K562 (cell line): Measurements from ENCODE around the gene TRAF3.

Experiments used
- HNRNPK ChIP-seq: fragments of 200-400 bp; formaldehyde crosslinking; IDR thresholded peaks from one replicate; pipeline ENCODE4 v1.6.1; 2018; ENCODE audit warnings: mild to moderate bottlenecking, low read depth, low read length; ENCODE audit not compliant: poor library complexity, severe bottlenecking
- MTA3 ChIP-seq: fragments of 450-650 bp; formaldehyde crosslinking; IDR thresholded peaks from 2 replicates; pipeline ENCODE4 v1.6.1; 2017; ENCODE audit warnings: mild to moderate bottlenecking, borderline replicate concordance
- RFX5 ChIP-seq: IDR thresholded peaks from 2 replicates; pipeline ENCODE4 v1.6.1; 2011; ENCODE audit warnings: low read depth, mild to moderate bottlenecking, improper control_type of control experiment, low read length
- SP2 ChIP-seq: IDR thresholded peaks from 2 replicates; pipeline ENCODE4 v1.6.1; 2011; ENCODE audit warnings: mild to moderate bottlenecking, low read depth, low read length, moderate library complexity; ENCODE audit not compliant: poor library complexity, severe bottlenecking; ENCODE audit errors: extremely low read depth
- TF ChIP-seq, protein P1 (sequence below): sonication (generic); formaldehyde crosslinking; IDR thresholded peaks from 2 replicates; pipeline ENCODE4 v1.9.0; 2022; ENCODE audit warnings: mild to moderate bottlenecking, missing genetic modification reagents
- TF ChIP-seq, protein P2 (sequence below): sonication (generic); formaldehyde crosslinking; IDR thresholded peaks from 2 replicates; pipeline ENCODE4 v1.8.0; 2022; ENCODE audit warnings: missing genetic modification reagents, mild to moderate bottlenecking, borderline replicate concordance
- TF ChIP-seq, protein P3 (sequence below): fragments of 450-650 bp; IDR thresholded peaks from 2 replicates; pipeline ENCODE4 v1.6.1; 2017; ENCODE audit warnings: mild to moderate bottlenecking, moderate library complexity
- TF ChIP-seq, protein P4 (sequence below), 2 experiments: IDR thresholded peaks; 2 replicates each; pipeline ENCODE4 v1.6.1; 2011; ENCODE audit warnings: borderline replicate concordance in 1 of 2, control low read depth in 1 of 2, low read depth in 1 of 2, low read length in 1 of 2, mild to moderate bottlenecking in 1 of 2, mixed read lengths in 1 of 2, moderate library complexity in 1 of 2; ENCODE audit not compliant: insufficient read depth in 1 of 2, insufficient read length in 1 of 2, poor library complexity in 1 of 2, severe bottlenecking in 1 of 2; ENCODE audit errors: extremely low read depth in 1 of 2

DNA sequence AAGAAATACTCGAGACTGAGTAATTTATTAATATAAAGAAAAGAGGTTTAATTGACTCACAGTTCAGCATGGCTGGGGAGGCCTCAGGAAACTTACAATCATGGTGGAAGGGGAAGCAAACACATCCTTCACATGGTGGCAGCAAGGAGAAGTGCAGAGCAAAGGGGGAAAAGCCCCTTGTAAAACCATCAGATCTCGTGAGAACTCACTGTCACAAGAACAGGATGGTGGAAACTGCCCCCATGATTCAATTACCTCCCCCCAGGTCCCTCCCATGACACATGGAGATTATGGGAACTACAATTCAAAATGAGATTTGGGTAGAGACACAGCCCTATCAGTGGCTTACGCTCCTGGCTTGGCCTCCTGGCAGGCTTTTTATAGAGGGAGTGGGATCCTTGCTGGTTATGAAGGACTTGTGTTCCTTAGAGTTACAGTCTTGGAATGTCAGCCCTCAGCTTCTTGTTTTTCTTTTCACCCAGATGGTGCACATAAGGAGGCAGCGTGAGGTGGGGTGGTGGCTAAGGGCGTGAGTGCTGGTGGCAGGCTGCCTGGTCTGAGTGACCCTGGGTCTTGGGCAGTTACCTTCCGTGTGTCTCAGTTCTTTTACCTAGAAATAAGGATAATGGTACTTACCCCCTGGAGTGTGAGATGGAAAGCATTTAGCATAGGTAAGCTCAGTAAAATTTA, 25.7 kb downstream of the TRAF3 start:
- no peak for TF ChIP-seq HNRNPK
- no peak for TF ChIP-seq MTA3
- TF ChIP-seq, protein P1, sequence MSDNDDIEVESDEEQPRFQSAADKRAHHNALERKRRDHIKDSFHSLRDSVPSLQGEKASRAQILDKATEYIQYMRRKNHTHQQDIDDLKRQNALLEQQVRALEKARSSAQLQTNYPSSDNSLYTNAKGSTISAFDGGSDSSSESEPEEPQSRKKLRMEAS (CRISPR knock-in tag): no peak
- TF ChIP-seq, protein P2, sequence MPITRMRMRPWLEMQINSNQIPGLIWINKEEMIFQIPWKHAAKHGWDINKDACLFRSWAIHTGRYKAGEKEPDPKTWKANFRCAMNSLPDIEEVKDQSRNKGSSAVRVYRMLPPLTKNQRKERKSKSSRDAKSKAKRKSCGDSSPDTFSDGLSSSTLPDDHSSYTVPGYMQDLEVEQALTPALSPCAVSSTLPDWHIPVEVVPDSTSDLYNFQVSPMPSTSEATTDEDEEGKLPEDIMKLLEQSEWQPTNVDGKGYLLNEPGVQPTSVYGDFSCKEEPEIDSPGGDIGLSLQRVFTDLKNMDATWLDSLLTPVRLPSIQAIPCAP (CRISPR knock-in tag): no peak
- no peak for TF ChIP-seq SP2
- TF ChIP-seq, protein P3, sequence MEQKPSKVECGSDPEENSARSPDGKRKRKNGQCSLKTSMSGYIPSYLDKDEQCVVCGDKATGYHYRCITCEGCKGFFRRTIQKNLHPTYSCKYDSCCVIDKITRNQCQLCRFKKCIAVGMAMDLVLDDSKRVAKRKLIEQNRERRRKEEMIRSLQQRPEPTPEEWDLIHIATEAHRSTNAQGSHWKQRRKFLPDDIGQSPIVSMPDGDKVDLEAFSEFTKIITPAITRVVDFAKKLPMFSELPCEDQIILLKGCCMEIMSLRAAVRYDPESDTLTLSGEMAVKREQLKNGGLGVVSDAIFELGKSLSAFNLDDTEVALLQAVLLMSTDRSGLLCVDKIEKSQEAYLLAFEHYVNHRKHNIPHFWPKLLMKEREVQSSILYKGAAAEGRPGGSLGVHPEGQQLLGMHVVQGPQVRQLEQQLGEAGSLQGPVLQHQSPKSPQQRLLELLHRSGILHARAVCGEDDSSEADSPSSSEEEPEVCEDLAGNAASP: no peak
- no peak for TF ChIP-seq RFX5
- TF ChIP-seq, protein P4, sequence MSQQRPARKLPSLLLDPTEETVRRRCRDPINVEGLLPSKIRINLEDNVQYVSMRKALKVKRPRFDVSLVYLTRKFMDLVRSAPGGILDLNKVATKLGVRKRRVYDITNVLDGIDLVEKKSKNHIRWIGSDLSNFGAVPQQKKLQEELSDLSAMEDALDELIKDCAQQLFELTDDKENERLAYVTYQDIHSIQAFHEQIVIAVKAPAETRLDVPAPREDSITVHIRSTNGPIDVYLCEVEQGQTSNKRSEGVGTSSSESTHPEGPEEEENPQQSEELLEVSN (IDR thresholded peaks at IDR 0.05; ENCODE audit: borderline replicate concordance in 1 of 2, extremely low read depth in 1 of 2, insufficient read depth in 1 of 2, insufficient read length in 1 of 2, low read depth in 1 of 2, low read length in 1 of 2, poor library complexity in 1 of 2, severe bottlenecking in 1 of 2): no peak
